H9 (cell line): Measurements from ENCODE around the gene HCAR1. TPM values are rescaled to one million over a fixed set of nuclear protein-coding genes. Genes with fewer than 3 reads are reported as not detected.

Experiments
- DNase-seq: peaks from one replicate; pipeline ENCODE4 v3.0.0-alpha.2; 2017
- H2AFZ ChIP-seq: one replicate; pipeline ENCODE4 v1.6.1; 2013; ENCODE audit warnings: mild to moderate bottlenecking, low read length, control low read depth, moderate library complexity
- H2AK5ac ChIP-seq: 2 replicates; pipeline ENCODE4 v1.6.1; 2013; ENCODE audit warnings: low read length, control low read depth, mixed read lengths; ENCODE audit not compliant: insufficient read length
- H2BK120ac ChIP-seq: one replicate; pipeline ENCODE4 v1.6.1; 2013; ENCODE audit warnings: low read depth, mild to moderate bottlenecking, low read length, control low read depth, inconsistent platforms; ENCODE audit not compliant: poor library complexity, severe bottlenecking
- H2BK12ac ChIP-seq: 2 replicates; pipeline ENCODE4 v1.6.1; 2013; ENCODE audit warnings: low read length, control low read depth, mixed read lengths, low read depth; ENCODE audit not compliant: insufficient read length
- H2BK15ac ChIP-seq: 2 replicates; pipeline ENCODE4 v1.6.1; 2013; ENCODE audit warnings: low read depth, low read length, control low read depth
- H2BK20ac ChIP-seq: one replicate; pipeline ENCODE4 v1.6.1; 2013; ENCODE audit warnings: low read depth, mild to moderate bottlenecking, low read length, control low read depth, inconsistent platforms; ENCODE audit not compliant: poor library complexity, severe bottlenecking
- H2BK5ac ChIP-seq: 2 replicates; pipeline ENCODE4 v1.6.1; 2013; ENCODE audit warnings: low read length, control low read depth, mixed read lengths; ENCODE audit not compliant: insufficient read length
- H3K14ac ChIP-seq: 2 replicates; pipeline ENCODE4 v1.6.1; 2013; ENCODE audit warnings: low read length, control low read depth; ENCODE audit not compliant: insufficient read depth
- H3K18ac ChIP-seq: 2 replicates; pipeline ENCODE4 v1.6.1; 2013; ENCODE audit warnings: low read depth, mild to moderate bottlenecking, mixed read lengths, low read length, control low read depth; ENCODE audit not compliant: insufficient read length
- H3K23ac ChIP-seq: 2 replicates; pipeline ENCODE4 v1.6.1; 2013; ENCODE audit warnings: low read length, control low read depth, mixed read lengths, low read depth; ENCODE audit not compliant: insufficient read length
- H3K23me2 ChIP-seq: 2 replicates; pipeline ENCODE4 v1.6.1; 2013; ENCODE audit warnings: low read depth, mild to moderate bottlenecking, mixed read lengths, low read length, control low read depth; ENCODE audit not compliant: insufficient read length, poor library complexity, severe bottlenecking
- H3K27ac ChIP-seq: 2 replicates; pipeline ENCODE4 v1.5.1; 2013; ENCODE audit warnings: low read length, control low read depth, mixed read lengths, low read depth; ENCODE audit not compliant: insufficient read length
- H3K27me3 ChIP-seq: 2 replicates; pipeline ENCODE4 v1.6.1; 2013; ENCODE audit warnings: low read length, control low read depth, inconsistent platforms; ENCODE audit not compliant: insufficient read depth
- H3K4ac ChIP-seq: 2 replicates; pipeline ENCODE4 v1.6.1; 2013; ENCODE audit warnings: low read depth, mild to moderate bottlenecking, control low read depth, inconsistent platforms, low read length, moderate library complexity
- H3K4me1 ChIP-seq: 2 replicates; pipeline ENCODE4 v1.6.1; 2013; ENCODE audit warnings: low read length, control low read depth, inconsistent platforms; ENCODE audit not compliant: insufficient read depth
- H3K4me2 ChIP-seq: 2 replicates; pipeline ENCODE4 v1.6.1; 2013; ENCODE audit warnings: low read length, control low read depth, mixed read lengths; ENCODE audit not compliant: insufficient read length, insufficient read depth
- H3K56ac ChIP-seq: 2 replicates; pipeline ENCODE4 v1.6.1; 2013; ENCODE audit warnings: low read depth, mild to moderate bottlenecking, mixed read lengths, low read length, control low read depth; ENCODE audit not compliant: insufficient read length
- H3K79me1 ChIP-seq: 2 replicates; pipeline ENCODE4 v1.6.1; 2013; ENCODE audit warnings: low read depth, mild to moderate bottlenecking, moderate library complexity, low read length, control low read depth, inconsistent platforms; ENCODE audit not compliant: insufficient read depth, poor library complexity, severe bottlenecking
- H3K79me2 ChIP-seq: 2 replicates; pipeline ENCODE4 v1.6.1; 2013; ENCODE audit warnings: low read length, control low read depth, inconsistent platforms; ENCODE audit not compliant: insufficient read depth
- H3K9ac ChIP-seq: 2 replicates; pipeline ENCODE4 v1.6.1; 2013; ENCODE audit warnings: low read length, control low read depth, mixed read lengths; ENCODE audit not compliant: insufficient read length; ENCODE audit errors: extremely low read depth
- H3K9me3 ChIP-seq: one replicate; pipeline ENCODE4 v1.6.1; 2013; ENCODE audit warnings: low read depth, low read length, inconsistent platforms; ENCODE audit not compliant: control insufficient read depth
- H3T11ph ChIP-seq: one replicate; pipeline ENCODE4 v1.6.1; 2013; ENCODE audit warnings: mild to moderate bottlenecking, low read length, control low read depth, inconsistent platforms
- H4K20me1 ChIP-seq: one replicate; pipeline ENCODE4 v1.6.1; 2013; ENCODE audit not compliant: control insufficient read depth, insufficient read length, insufficient read depth
- H4K5ac ChIP-seq: 2 replicates; pipeline ENCODE4 v1.6.1; 2013; ENCODE audit warnings: low read depth, mild to moderate bottlenecking, mixed read lengths, low read length, control low read depth; ENCODE audit not compliant: insufficient read length
- H4K8ac ChIP-seq: replicated peaks from 2 replicates; pipeline ENCODE4 v1.6.1; 2013; ENCODE audit warnings: low read length, control low read depth, mixed read lengths, low read depth; ENCODE audit not compliant: insufficient read length
- H4K91ac ChIP-seq: 2 replicates; pipeline ENCODE4 v1.6.1; 2013; ENCODE audit warnings: low read depth, mild to moderate bottlenecking, moderate library complexity, mixed read lengths, low read length, control low read depth; ENCODE audit not compliant: insufficient read length
- H3K27ac Mint-ChIP-seq, 3 experiments: 2 replicates in 2 of 3; 3 replicates in 1 of 3; pipeline ENCODE4 v1.8.0; 2020 to 2021; ENCODE audit warnings: mixed read lengths in 3 of 3, mild to moderate bottlenecking in 1 of 3, moderate library complexity in 1 of 3
- H3K27me3 Mint-ChIP-seq: 2 replicates; pipeline ENCODE4 v1.8.0; 2021; ENCODE audit warnings: low read depth, mild to moderate bottlenecking, moderate library complexity, mixed read lengths
- H3K36me3 Mint-ChIP-seq, 3 experiments: 2 replicates in 2 of 3; 3 replicates in 1 of 3; pipeline ENCODE4 v1.8.0; 2020 to 2021; ENCODE audit warnings: low read depth in 3 of 3, mixed read lengths in 3 of 3; ENCODE audit not compliant: insufficient read depth in 1 of 3
- H3K4me1 Mint-ChIP-seq, 2 experiments: 2 replicates each; pipeline ENCODE4 v1.8.0; 2020; ENCODE audit warnings: mixed read lengths in 2 of 2
- H3K4me3 Mint-ChIP-seq, 2 experiments: 2 replicates in 1 of 2; 3 replicates in 1 of 2; pipeline ENCODE4 v1.8.0; 2020 to 2021; ENCODE audit warnings: mild to moderate bottlenecking in 2 of 2, mixed read lengths in 2 of 2, moderate library complexity in 1 of 2
- H3K9me3 Mint-ChIP-seq, 2 experiments: 2 replicates in 1 of 2; 3 replicates in 1 of 2; pipeline ENCODE4 v1.8.0; 2020; ENCODE audit warnings: mild to moderate bottlenecking in 2 of 2, mixed read lengths in 2 of 2, moderate library complexity in 1 of 2
- WGBS: extraction: QIAGEN DNeasy Blood & Tissue Kit; methylation state at CpG from one replicate; pipeline ENCODE4 v1.1.7; 2013; ENCODE audit warnings: missing lambda C conversion rate, low lambda C conversion rate, mixed read lengths; ENCODE audit not compliant: insufficient read length; ENCODE audit errors: extremely low coverage; 5-methylcytosine and 5-hydroxymethylcytosine counted together
- total RNA-seq: library from RNA; stranded (reverse); gene quantifications from 2 replicates; pipeline ENCODE4 v1.2.1, GENCODE V29; 2021
- TF ChIP-seq, protein P1 (sequence below): fragments of 200-600 bp; sonication (generic); conservative IDR thresholded peaks from 3 replicates; pipeline ENCODE4 v1.8.0; 2021; ENCODE audit warnings: antibody characterized with exemption, mild to moderate bottlenecking

HCAR1 gene
- total RNA-seq, 1 experiment from 2014 or later: 0.07 TPM

DNA sequence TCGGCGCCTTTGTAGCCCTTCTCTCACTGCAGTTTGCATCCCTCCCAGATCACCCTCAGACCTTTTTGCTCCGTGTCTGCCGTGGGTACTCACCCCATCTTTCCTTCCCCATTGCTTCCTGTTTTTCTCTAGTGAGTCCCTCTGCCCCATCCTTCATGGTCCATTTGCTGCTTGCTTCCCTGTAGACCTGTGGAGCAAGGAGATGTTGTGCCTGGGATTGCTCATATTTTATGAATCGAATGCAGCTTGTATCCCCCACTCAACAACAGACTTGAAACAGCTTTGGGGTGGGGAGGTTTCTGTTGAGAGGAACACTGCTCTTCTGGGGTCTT lies 22.6 kb upstream of the HCAR1 start:
- H3K4ac ChIP-seq: no peak overlapping the region
- no peak overlapping the region for H2BK120ac ChIP-seq
- no peak overlapping the region for H4K91ac ChIP-seq
- H4K5ac ChIP-seq: no peak overlapping the region
- H3K18ac ChIP-seq: peak overlapping the region; percentile 6
- TF ChIP-seq, protein P1, sequence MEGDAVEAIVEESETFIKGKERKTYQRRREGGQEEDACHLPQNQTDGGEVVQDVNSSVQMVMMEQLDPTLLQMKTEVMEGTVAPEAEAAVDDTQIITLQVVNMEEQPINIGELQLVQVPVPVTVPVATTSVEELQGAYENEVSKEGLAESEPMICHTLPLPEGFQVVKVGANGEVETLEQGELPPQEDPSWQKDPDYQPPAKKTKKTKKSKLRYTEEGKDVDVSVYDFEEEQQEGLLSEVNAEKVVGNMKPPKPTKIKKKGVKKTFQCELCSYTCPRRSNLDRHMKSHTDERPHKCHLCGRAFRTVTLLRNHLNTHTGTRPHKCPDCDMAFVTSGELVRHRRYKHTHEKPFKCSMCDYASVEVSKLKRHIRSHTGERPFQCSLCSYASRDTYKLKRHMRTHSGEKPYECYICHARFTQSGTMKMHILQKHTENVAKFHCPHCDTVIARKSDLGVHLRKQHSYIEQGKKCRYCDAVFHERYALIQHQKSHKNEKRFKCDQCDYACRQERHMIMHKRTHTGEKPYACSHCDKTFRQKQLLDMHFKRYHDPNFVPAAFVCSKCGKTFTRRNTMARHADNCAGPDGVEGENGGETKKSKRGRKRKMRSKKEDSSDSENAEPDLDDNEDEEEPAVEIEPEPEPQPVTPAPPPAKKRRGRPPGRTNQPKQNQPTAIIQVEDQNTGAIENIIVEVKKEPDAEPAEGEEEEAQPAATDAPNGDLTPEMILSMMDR: no peak
- H3K79me2 ChIP-seq: peaks cover 7% of the 10 kb centered on the region; the same call in 1 of the 2 replicates
- H4K8ac ChIP-seq: no peak overlapping the region
- no peaks in the 10 kb centered on the region for H3K27me3 ChIP-seq
- peak overlapping the region; percentile 99 for H3K9ac ChIP-seq
- peak overlapping the region; percentile 57 for H3K56ac ChIP-seq
- no peak overlapping the region for H2BK12ac ChIP-seq
- DNase-seq: no peak
- H3K4me1 ChIP-seq: no peaks in the 10 kb centered on the region
- no CpG with 5 or more reads among the region's 5 CpGs for WGBS
- H3K27ac ChIP-seq: no peak overlapping the region
- Mint-ChIP-seq H3K4me3 (peak overlapping the region; percentile 90 to 97), H3K27ac (peak overlapping the region; percentile 86 to 93 (median 88)), H3K9me3 (no peaks in the 10 kb centered on the region; a peak in 1 of 5 replicates), H3K36me3 (peaks cover 33 to 59% (median 51%) of the 10 kb centered on the region in 3 experiments; a peak in 6 of 7 replicates), H3K27me3 (no peaks in the 10 kb centered on the region), H3K4me1 (peaks cover 32 to 34% of the 10 kb centered on the region in 2 experiments)
- H3K23ac ChIP-seq: no peak overlapping the region
- no peak overlapping the region for H2BK5ac ChIP-seq
- H2BK15ac ChIP-seq: no peak overlapping the region
- H2AK5ac ChIP-seq: no peak overlapping the region
- no peak overlapping the region for H2AFZ ChIP-seq
- no peak overlapping the region for H2BK20ac ChIP-seq
- peak overlapping the region; percentile 99 for H3K4me2 ChIP-seq
- no peaks in the 10 kb centered on the region for H4K20me1 ChIP-seq
- H3K14ac ChIP-seq: peak overlapping the region; percentile 96
- H3K79me1 ChIP-seq: peaks cover 4% of the 10 kb centered on the region
- no peak overlapping the region for H3T11ph ChIP-seq
- no peaks in the 10 kb centered on the region for H3K9me3 ChIP-seq
- peaks cover 5% of the 10 kb centered on the region for H3K23me2 ChIP-seq
